HG02885 (cell line): ENCODE measurements around the gene TOX3.

Source experiments
- ATAC-seq: cut with Tn5 transposase; IDR thresholded peaks from one replicate; pipeline ENCODE4 v1.9.1; 2021; ENCODE audit warnings: mild to moderate bottlenecking; ENCODE audit not compliant: unreplicated experiment, poor library complexity

The TOX3 gene

DNA sequence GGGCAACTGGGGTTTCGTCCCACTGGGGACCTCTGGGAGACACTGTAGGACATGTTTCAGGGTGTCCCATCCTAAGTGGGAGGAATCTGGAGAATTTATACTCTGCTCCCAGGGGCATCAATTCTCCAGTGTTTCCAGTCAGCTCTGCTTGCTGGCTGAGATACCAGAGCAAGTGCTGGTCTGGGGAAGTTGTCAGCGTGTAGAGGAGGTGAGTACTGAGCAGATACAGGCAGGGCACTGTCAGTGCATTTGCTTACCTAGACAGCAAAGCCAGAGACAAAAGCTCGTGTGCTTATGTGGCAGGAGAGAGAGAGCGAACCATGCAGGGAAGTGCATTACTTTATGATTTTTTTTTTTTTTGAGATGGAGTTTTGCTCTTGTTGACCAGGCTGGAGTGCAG lies 20.2 kb upstream of the TOX3 start:
- no peak for ATAC-seq

- no peak for ATAC-seq
Measured at GRCh38 chr16:52563767-52564611, 17.0 kb upstream of the TOX3 start.

- no peak for ATAC-seq
Measured at GRCh38 chr16:52562770-52563169, 15.8 kb upstream of the TOX3 start.

GRCh38 chr16:52561910-52562741 lies 15.2 kb upstream of the TOX3 start:
- no peak for ATAC-seq

- ATAC-seq, result no peak
Measured at GRCh38 chr16:52558448-52558847, 11.5 kb upstream of the TOX3 start.

GRCh38 chr16:52557236-52557635 lies 10.3 kb upstream of the TOX3 start:
- ATAC-seq, result no peak

GRCh38 chr16:52556083-52556482 lies 9.1 kb upstream of the TOX3 start:
- ATAC-seq, result no peak

DNA sequence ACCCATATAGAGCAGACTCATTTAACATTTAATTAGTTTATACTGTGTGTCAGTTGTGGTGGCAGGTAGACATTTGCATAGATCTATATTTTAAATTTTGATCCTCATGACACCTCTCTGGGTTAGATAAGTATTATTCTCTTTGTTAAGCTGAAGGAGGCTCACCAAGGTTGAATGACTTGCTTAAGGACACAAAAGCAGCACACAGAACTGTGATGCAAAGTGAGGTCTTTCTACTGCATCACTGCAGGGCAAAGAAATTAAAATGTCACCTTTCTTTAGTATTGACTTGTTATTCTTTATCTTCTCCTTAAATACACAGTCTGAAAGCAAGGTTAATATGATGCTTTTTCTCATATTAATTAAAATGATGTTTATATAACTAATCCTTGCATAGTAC lies 8.6 kb upstream of the TOX3 start:
- ATAC-seq, result no peak

DNA sequence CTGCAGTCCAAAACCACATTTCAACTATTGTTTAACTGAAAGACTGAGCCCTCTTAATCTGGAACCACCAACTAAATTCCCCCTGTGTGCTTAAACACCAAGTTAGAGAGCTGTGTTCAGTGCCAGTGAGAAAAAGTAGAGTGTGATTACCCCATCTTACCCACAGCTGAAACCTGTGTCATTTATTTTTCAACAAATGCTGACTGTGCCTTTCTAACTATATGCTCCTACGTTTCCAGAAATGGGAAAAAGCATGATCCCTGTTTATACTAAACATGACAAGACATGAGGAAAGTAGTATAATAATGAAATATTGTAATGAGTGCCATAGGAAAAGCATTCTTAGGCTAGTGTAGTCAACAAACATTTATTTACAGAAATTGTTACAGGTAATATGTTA lies 7.4 kb upstream of the TOX3 start:
- no peak for ATAC-seq

- ATAC-seq, result no peak
Measured at GRCh38 chr16:52553322-52553721, 6.4 kb upstream of the TOX3 start.

GRCh38 chr16:52552643-52553042 lies 5.7 kb upstream of the TOX3 start:
- ATAC-seq, result no peak

- ATAC-seq, result no peak
Measured at GRCh38 chr16:52549011-52549692, 2.2 kb upstream of the TOX3 start.

DNA sequence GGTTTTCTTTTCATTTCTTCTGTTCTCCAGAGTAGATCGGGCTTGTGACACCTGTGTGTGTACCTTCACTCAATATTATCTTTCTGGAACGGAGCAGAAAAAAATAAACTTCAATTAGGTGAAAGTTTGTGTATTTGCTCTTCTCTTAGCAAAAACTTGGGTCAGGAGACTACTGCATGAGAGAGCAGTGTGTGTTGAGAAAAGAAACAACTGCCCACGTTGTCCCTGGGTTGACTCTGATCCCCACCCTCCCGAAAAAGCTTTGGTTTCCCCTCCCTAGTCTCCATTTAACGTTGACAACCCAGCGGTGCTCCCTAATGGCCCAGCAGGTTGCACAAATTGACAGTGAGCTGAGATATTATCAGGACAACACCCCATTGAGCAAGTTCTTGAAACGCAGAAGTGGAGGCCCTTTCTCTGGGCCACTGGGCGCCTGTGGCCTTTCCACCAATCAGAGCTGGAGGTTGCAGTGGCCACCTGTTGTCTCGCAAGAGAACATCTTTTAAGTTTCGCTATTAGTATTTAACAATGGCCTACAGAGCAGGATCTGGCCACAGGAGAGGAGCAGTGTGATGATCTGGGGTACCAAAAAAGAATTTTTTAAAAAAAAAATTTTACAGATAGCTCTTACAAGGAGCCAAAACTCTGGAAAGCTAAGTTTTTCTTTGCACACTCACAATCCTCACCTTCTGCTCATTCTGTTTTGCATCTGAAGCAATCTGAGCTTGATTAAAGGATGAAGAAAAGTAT lies 1.5 kb upstream of the TOX3 start:
- ATAC-seq, result no peak

DNA sequence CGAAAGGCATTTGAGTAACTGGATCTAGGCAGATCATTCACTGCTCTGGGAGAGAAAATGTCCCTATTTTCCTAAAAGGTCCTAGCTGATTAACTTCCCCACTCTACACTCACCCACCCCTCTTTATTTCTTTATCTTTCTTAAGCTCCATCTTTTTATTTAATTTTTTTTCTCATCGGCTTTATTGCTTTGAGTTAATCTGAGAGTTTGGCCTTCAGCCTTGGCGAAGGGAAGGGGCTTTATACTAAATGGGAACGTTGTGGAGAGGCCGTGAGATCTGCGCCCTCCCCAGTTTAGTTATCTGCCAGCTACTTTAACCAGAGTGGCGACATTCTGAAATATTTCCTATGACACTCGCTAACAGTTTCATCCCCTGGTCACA lies 882 bp upstream of the TOX3 start:
- ATAC-seq, result no peak

DNA sequence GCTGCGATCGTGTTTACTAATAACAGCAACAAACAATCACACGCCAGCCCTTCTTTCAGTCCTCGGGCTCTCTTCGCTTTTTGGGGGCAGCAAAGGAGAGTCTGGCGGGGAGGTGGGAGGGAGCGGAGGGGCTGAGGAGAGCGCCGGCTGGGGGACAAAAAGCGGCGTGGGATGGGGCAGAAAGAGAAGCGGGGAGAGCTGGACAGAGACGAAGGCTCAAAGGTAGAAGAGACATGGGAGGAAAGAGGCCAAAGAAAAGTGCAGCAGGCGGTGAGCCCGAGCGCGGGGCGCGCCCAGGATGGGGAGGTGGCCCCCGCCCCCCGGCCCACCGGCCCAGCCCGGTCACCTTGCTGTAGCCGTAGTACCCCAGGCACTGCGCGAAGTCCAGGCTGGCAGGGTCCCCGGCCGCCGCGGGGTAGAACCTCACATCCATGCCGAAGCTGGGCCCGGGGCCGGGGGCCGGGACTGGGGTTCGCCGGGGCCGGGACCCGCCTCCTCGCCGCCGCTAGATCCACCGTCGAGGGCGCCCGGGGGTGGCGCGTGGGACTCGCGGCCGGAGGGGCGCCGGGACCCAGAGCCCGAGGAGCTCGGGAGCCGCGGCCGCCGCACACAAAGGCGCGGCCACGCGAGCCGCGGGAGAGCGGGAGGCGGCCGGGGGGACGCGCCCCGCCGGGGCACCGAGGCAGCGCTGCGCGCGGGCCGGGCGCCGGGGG lies 496 bp downstream of the TOX3 start:
- no peak for ATAC-seq

- ATAC-seq, result no peak
Measured at GRCh38 chr16:52545898-52546266, 1.1 kb downstream of the TOX3 start.

DNA sequence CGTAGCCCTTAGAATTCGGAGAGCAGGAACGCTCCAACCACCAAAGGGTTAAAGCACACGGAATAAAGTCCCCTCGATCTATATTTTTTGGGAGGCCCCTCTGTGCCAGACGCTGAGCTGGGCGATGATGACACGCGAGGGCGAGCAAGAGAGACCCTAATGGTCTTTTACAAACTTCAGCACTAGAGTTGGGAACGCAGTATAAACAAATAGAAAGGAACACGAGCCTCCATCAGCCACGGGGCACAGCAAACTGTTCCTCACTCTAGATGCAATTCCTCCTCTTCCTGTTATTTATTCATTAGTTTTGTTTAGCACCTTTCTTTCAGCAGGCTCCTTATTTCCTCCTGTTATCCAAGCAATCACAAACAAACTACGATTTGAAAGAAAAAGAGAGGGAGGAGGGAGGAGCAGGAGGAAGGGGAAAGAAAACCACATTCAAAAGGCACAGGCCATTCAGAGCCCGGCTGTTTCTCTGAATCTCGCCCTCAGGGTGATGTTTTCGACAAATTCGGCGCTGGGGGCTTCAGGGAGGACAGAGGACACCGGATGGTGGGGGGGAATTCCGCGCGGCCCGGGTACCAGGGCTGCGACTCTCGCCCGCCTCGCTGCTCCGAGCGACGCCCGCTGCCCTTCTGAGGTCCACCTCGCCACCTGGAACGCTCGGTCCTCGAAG lies 1.6 kb downstream of the TOX3 start:
- no peak for ATAC-seq

DNA sequence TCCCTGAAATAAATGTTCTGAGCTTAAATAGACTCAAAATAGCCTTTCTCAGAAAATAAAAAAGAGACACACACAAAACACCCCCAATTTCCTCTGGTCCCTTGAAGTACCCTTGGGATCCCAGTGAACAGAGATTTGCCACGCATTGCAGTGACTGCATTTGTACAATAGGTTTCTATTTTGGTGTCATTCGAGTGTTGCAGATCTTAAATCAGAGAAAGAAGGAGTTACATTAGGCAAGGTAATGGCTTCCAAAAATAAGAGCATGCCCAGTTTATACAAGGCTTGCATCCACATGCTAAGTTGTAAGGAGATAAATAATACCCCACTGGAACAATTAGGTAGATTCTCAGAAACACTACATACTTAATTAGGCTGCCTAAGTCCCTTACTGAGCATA lies 2.2 kb downstream of the TOX3 start:
- ATAC-seq, result no peak

DNA sequence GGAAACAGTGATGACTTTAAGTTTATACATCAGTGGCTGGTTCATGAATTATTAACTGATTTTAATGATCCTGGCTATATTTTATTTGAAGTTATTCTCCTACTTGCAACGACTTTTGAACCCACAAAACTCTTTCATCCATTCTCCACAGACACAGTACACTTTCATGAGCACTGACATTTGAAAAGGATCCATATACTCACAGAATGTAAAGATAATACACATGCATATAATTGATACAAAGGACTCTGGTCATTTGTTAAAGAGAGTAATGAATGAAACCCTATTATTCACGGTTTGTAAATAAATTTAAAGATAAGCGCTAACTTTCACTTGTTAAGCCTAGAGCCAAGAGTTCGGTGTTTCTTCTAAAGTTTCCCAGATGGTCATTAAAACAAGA lies 3.3 kb downstream of the TOX3 start:
- no peak for ATAC-seq
